ENCODE measurements around the gene IGHMBP2.

The IGHMBP2 gene

GRCh38 chr11:68987211-68987610 lies 83.5 kb downstream of the IGHMBP2 start:
- peaks cover 11% of the 10 kb centered on the region for H3K36me3 Mint-ChIP-seq
- peaks cover 13% of the 10 kb centered on the region for H3K9me3 Mint-ChIP-seq
- no peaks in the 10 kb centered on the region for H3K4me1 Mint-ChIP-seq
- ATAC-seq, result no peak
- H3K4me3 Mint-ChIP-seq, result no peak overlapping the region
- peaks cover 49% of the 10 kb centered on the region for H3K27me3 Mint-ChIP-seq
- no peak overlapping the region for H3K27ac Mint-ChIP-seq

GRCh38 chr11:68988491-68988890 lies 84.8 kb downstream of the IGHMBP2 start:
- no peak overlapping the region for H3K27ac Mint-ChIP-seq
- peaks cover 11% of the 10 kb centered on the region for H3K36me3 Mint-ChIP-seq
- no peak for ATAC-seq
- no peaks in the 10 kb centered on the region for H3K4me1 Mint-ChIP-seq
- no peak overlapping the region for H3K4me3 Mint-ChIP-seq
- H3K27me3 Mint-ChIP-seq, result peaks cover 54% of the 10 kb centered on the region
- peaks cover 10% of the 10 kb centered on the region for H3K9me3 Mint-ChIP-seq

Measured in stimulated activated memory B cell treated with anti-CD40 and anti-IgM and Interleukin-4, amounts not matched to agents 10 μg/mL and 1 μg/mL and 100 μg/mL, for 72 hours (primary cell).